Osteocyte (in vitro differentiated cells): ENCODE data around the gene NFIA. TPM values are rescaled to one million over a fixed set of nuclear protein-coding genes. Genes with fewer than 3 reads are reported as not detected.
A peak's percentile ranks its signal among the peaks of the same experiment; 100 is the strongest.

Experiments used
- DNase-seq: peaks from one replicate; pipeline ENCODE4 v3.0.0; 2021; ENCODE audit warnings: mixed read lengths; ENCODE audit not compliant: unreplicated experiment; ENCODE audit errors: extremely low spot score
- H3K27ac Mint-ChIP-seq: one replicate; pipeline ENCODE4 v1.8.0; 2021; ENCODE audit warnings: mild to moderate bottlenecking, mixed read lengths; ENCODE audit not compliant: unreplicated experiment
- H3K27me3 Mint-ChIP-seq: one replicate; pipeline ENCODE4 v1.8.0; 2021; ENCODE audit warnings: mixed read lengths; ENCODE audit not compliant: unreplicated experiment
- H3K36me3 Mint-ChIP-seq: one replicate; pipeline ENCODE4 v1.8.0; 2021; ENCODE audit warnings: mixed read lengths; ENCODE audit not compliant: unreplicated experiment
- H3K4me1 Mint-ChIP-seq: one replicate; pipeline ENCODE4 v1.8.0; 2021; ENCODE audit warnings: mixed read lengths; ENCODE audit not compliant: unreplicated experiment
- H3K4me3 Mint-ChIP-seq: one replicate; pipeline ENCODE4 v1.8.0; 2021; ENCODE audit warnings: mild to moderate bottlenecking, moderate library complexity, mixed read lengths; ENCODE audit not compliant: unreplicated experiment
- H3K9me3 Mint-ChIP-seq: one replicate; pipeline ENCODE4 v1.8.0; 2021; ENCODE audit warnings: mixed read lengths; ENCODE audit not compliant: unreplicated experiment
- CTCF ChIP-seq: fragments of 200-600 bp; sonication (generic); IDR thresholded peaks from 2 replicates; pipeline ENCODE4 v1.5.0; 2021; ENCODE audit warnings: antibody characterized with exemption, mild to moderate bottlenecking, moderate library complexity
- long read RNA-seq: library from polyadenylated mRNA; unstranded; transcript quantifications from one replicate; pipeline ENCODE4 v2.0.0, GENCODE V29; 2021
- total RNA-seq: library from RNA; stranded (reverse); gene quantifications from 2 replicates; pipeline ENCODE4 v1.2.1, GENCODE V29; 2021

NFIA gene
- 43.3 and 46.7 TPM in 2 replicates for total RNA-seq
- long read RNA-seq, full-length matches to known transcripts, result 42 of 83 reads
- long read RNA-seq, partial matches to known transcripts, result 30 of 83 reads
- long read RNA-seq, other reads (novel, unspliced or antisense), result 11 of 83 reads

DNA sequence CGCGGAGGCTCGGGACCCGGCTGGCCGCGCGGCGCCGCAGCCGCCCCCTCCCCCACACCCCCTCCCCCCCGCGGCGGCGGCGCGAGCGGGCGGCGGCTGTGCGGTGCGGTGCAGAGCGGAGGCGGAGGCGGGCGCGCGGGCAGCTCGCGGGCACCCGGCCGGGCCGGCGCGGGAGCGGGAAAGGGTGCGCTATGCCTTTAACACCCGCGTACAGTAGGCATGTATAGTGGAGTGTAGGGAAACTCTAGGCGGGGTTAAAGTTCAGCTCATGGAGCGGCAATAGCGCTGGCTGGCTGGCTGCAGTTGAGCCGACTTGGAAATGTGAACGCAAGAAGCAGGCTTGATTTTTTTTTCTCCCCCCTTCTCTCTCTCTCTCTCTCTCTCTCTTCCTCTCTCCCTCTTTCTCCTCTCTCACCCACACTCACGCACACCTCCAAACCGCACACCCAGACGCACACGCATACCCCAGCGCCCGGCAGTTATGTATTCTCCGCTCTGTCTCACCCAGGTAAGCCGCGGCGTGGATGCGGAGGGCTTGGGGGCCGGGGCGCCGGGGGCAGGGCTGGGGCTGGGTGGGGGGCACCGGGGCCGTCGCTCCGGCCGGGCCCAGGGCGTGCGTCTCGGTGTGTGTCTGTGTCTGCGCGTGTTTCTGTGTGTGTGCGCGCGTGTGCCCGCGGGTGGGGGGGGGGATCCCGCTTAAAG, at the start of gene NFIA:
TSS of gene NFIA (plus strand) at position 251 of the 702 bp plus-strand sequence.
- TF ChIP-seq CTCF, result no peak
- peaks cover 60% of the 10 kb centered on the region for H3K4me1 Mint-ChIP-seq
- peak; percentile 85 for DNase-seq
- no peaks in the 10 kb centered on the region for H3K27me3 Mint-ChIP-seq
- no peaks in the 10 kb centered on the region for H3K36me3 Mint-ChIP-seq
- H3K9me3 Mint-ChIP-seq, result no peaks in the 10 kb centered on the region
- peak within 1 kb of the TSS; percentile 93 for H3K4me3 Mint-ChIP-seq
- H3K27ac Mint-ChIP-seq, result peak within 1 kb of the TSS; percentile 96

DNA sequence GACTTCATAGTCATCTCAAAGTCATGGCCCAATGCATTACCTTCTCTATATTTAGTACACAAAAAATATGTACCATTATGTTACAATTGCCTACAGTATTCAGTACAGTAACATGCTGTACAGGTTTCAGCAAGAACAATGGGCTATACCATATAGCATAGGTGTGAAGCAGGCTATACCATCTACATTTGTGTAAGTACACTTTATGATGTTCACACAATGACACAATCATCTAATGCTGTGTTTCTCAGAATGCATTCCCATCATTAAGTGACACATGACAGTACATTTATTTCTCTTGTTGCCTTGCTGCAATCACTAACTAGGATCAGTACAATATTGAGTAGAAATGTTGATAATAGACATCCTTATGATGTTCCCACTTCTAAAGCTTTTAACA, 46.5 kb upstream of the NFIA start:
- Mint-ChIP-seq H3K9me3 (peaks cover 6% of the 10 kb centered on the region), H3K27ac (no peak overlapping the region), H3K4me1 (no peaks in the 10 kb centered on the region), H3K4me3 (no peak overlapping the region), H3K27me3 (no peaks in the 10 kb centered on the region), H3K36me3 (no peaks in the 10 kb centered on the region)
- TF ChIP-seq CTCF, result no peak
- DNase-seq, result no peak

DNA sequence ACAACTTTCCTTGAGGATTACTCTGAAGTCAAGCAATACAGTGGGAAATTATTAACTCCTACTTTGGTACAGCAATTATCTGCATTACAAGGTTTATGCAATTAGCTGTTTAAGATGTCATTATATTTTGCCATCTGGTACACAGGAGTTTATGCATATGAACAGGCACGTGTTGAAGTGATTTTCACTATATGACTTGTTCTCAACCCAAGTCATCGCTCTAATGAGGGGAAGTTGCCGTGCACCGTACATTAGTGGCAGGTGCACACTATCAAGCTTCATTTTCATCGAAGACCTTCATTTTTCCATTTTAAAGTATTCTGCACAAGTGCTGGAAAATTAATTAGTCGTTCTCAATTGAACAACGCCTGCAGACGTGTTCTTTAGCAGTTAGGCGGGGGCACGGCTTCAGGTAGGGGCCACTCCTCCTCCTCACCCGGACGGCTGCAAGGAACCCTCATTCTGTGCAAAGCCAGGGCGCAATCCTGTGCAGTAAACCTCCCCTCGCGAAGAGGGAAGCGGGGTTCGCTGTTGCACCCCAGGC, 39.8 kb upstream of the NFIA start:
- Mint-ChIP-seq H3K27me3 (no peaks in the 10 kb centered on the region), H3K36me3 (no peaks in the 10 kb centered on the region), H3K4me1 (peaks cover 5% of the 10 kb centered on the region), H3K4me3 (peak overlapping the region; percentile 47), H3K27ac (no peak overlapping the region), H3K9me3 (no peaks in the 10 kb centered on the region)
- no peak for DNase-seq
- no peak for TF ChIP-seq CTCF

DNA sequence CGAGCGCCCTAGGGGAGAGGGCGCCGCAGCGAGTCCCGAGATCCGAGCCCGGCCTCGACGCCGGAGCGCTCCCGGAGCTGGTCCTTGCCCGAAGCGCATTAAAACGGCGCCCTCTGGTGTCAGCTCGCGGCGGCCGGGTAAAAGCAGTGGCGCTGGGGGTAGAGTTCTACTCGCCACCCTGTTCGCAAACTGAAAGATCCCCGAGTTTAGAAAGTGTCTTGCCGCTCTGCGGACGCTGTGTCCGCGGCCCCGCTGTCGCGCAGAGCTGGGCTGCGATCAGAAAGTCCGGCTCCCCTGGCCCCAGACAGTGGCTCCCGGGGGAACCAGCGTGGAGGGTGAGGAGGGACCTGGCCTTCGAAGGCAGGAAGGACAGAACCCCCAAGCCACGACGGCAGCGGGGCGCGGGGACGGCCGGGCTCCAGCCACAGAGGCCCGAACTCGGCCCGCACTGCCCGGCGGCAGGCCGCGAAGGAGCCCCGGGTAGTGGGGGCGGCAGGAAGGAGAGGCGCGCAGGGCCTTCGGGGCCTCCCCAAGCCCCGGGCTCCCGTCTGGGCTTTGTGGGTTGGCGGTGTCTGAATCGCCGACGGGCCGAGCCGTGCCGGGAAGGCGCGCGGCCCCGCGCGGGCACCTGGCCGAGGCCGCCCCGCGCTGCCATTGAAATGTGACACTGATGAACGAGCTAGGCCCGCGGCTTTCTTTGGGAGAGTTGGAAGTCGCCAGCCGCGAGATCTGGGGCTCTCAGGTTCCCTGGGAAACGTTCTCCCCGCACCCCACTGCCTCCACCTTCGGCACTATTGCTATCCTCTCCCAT, 39.1 kb upstream of the NFIA start:
- no peak overlapping the region for H3K27ac Mint-ChIP-seq

More for the DNA sequence above, 39.1 kb upstream of the NFIA start:
- peak overlapping the region; percentile 47 for H3K4me3 Mint-ChIP-seq
- H3K36me3 Mint-ChIP-seq, result no peaks in the 10 kb centered on the region
- H3K27me3 Mint-ChIP-seq, result no peaks in the 10 kb centered on the region
- DNase-seq, result peak; percentile 93
- peak; percentile 95 for TF ChIP-seq CTCF
- peaks cover 5% of the 10 kb centered on the region for H3K4me1 Mint-ChIP-seq
- no peaks in the 10 kb centered on the region for H3K9me3 Mint-ChIP-seq
